NCI-H1694 (cell line): Measurements from ENCODE around the gene ZNF91.
A peak's percentile ranks its signal among the peaks of the same experiment; 100 is the strongest.
"Not testable (repeated sequence)": the region's sequence is repeated elsewhere in the genome, so short reads cannot be mapped to it uniquely, and the experiment has no call there.

Experiments
- DNase-seq: peaks from one replicate; lab custom pipeline; 2025; lab: John Stamatoyannopoulos, UW

ZNF91 gene

GRCh38 chr19:23395041-23395721, at the start of gene ZNF91:
Gene ZNF91 (minus strand): TSS chr19:23395471. CDS start chr19:23395354, 117 bp downstream.
- peak; percentile 96 for DNase-seq

GRCh38 chr19:23440791-23441190, 45.5 kb upstream of the ZNF91 start:
- DNase-seq = no peak

DNA sequence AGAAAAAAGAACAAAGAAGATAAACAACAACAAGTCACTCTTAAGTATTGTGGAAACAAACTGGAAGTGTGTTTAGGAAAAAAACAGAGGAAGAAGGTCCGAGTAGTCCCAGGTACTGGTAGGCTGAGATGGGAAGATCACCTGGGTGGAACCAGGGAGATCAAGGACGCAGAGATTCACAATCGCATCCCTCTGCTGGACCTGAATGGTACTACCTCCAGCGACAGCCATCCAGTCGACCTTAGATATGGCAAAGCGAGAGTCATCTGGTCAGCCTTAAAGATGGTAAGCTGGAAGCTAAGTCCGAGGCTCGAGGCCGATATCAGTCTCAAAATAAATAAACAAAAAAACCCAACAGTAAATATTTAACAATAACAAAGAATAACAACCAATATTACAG, 44.9 kb upstream of the ZNF91 start:
- no peak for DNase-seq

DNA sequence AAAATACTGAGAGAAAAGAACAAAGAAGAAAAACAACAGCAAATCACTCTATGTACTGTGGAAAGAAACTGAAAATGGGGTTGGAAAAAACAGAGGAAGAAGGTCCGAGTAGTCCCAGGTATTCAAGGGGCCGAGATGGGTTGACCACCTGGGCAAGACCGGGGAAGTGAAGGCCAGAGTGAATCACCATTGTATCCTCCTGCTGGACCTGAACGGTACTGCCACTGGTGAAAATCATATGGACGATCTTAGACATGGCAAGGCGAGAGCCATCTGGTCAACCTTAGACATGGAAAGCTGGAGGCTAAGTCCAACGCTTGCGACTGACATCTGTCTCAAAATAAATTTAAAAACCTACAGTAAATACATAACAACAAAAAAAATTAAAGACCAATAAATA, 44.4 kb upstream of the ZNF91 start:
- no peak for DNase-seq

GRCh38 chr19:23437901-23438300, 42.6 kb upstream of the ZNF91 start:
- no peak for DNase-seq

DNA sequence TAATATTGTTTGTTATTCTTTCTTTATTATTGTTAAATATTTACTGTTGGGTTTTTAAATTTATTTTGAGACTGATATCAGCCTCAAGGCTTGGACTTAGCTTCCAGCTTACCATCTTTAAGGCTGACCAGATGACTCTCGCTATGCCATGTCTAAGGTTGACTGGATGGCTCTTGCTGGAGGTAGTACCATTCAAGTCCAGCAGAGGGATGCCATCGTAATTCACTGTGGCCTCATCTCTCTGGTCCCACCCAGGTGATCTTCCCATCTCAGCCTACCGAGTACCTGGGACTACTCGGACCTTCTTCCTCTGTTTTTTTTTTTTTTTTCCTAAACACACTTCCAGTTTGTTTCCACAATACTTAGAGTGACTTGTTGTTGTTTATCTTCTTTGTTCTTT, 41.7 kb upstream of the ZNF91 start:
- DNase-seq = no peak

- DNase-seq = no peak
These were observed 41.0 kb upstream of the ZNF91 start for GRCh38 chr19:23436318-23436717.

DNA sequence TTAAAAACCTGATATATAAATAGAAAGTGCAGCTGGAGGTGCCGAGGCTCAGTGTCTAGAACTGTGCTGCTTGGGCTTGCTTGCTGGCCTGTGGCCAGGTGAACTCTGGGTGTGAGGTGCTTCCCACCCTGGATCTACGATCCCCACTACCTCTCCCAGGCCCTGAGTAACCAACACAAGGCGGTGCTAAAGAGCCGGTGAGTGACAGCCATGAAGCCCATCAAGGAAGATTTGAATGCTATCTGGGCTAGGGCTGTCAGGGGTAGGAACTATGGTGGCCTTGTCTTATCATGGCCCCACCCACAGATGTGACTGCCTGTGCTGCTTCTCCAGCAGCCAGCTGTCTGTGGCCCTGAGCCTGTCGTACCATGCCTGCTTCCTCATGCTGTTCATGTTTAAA, 25.6 kb upstream of the ZNF91 start:
- no peak for DNase-seq

DNA sequence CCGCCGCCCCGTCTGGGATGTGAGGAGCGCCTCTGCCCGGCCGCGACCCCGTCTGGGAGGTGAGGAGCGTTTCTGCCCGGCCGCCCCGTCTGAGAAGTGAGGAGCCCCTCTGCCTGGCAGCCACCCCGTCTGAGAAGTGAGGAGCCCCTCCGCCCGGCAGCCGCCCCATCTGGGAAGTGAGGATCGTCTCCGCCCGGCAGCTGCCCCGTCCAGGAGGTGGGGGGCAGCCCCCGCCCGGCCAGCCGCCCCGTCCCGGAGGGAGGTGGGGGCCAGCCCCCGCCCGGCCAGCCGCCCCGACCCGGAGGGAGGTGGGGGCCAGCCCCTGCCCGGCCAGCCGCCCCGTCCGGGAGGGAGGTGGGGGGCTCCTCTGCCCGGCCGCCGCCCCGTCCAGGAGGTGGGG, 24.0 kb upstream of the ZNF91 start:
- not testable (repeated sequence) for DNase-seq

- DNase-seq = no peak
These were observed 20.4 kb upstream of the ZNF91 start for GRCh38 chr19:23415561-23416191.

- no peak for DNase-seq
These were observed 19.8 kb upstream of the ZNF91 start for GRCh38 chr19:23415034-23415433.

GRCh38 chr19:23410155-23410554, 14.9 kb upstream of the ZNF91 start:
- DNase-seq = no peak

DNA sequence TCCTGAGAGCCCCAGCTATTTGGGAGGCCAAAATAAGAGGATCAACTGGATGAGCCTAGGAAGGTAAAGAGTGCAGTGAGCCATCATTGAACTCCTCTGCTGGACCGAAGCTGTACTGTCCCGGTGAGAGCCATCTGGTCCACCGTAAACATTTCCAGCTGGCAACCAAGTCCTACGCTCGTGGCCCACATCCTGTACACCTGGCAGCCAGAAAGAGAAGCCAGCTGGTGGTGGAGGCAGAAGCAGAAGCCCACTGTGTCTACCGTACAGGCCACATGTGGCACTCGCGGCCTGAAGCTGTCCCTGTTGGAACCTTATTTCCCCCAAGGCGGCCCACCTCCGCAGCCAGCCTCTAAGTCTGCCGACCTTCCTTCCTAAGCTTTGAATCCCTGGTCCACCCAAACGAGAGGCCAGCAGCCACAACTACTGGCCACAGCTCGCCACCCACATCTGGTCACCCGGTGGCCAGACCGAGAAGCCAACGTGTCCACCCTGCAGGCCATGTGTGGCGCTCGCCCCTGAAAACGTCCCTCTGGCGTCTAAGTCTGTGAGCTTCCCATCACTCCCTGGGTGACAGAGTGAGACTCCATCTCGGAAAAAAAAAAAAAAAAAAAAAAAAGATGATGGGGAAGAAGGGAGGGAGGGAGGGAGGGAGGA, 14.2 kb upstream of the ZNF91 start:
- no peak for DNase-seq

DNA sequence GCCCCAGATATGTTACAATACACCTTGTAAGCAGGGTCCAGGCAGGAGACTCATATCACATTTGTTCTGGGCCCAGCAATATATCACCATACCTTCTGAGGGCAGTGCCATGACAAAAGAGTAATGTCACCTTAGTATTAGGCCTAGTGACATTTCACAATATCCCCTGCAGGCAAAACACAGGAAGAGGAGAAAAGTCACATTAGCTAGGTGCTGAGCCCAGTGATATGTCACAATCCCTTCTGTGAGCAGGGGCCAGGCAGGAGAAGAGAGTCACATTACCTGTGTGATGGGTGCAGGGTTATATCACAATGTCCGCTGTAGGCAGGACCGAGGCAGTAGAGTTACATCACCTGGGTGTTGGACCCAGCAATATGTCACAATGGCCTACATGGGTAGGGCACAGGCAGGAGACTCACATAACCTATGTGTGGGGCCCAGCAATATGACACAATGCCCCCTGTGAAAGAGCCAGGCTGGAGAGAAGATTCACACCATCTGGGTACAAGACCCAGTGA, 12.4 kb upstream of the ZNF91 start:
- no peak for DNase-seq

DNA sequence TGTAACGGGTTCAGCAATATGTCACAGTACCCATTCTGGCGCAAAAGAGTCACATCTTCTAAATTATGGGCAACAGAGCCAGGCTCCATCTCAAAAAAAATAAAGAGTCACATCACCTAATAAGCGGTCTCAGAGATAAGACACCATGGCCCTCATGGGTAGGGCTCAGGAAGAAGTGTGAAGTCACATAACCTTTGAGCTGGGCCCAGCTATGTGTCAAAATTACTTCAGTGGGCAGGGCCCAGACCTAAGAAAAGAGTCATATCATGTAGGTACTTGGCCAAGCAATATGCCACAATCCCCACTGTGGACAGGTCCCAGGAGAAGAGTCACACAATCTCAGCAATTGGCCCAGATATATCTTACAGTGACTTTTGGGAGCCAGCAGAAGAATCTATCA, 11.4 kb upstream of the ZNF91 start:
- DNase-seq = no peak

- DNase-seq = no peak
These were observed 10.8 kb upstream of the ZNF91 start for GRCh38 chr19:23406091-23406490.

GRCh38 chr19:23404676-23405075, 9.4 kb upstream of the ZNF91 start:
- DNase-seq = no peak

- DNase-seq = no peak
These were observed 8.5 kb upstream of the ZNF91 start for GRCh38 chr19:23403581-23404324.

- no peak for DNase-seq
These were observed 7.8 kb upstream of the ZNF91 start for GRCh38 chr19:23403052-23403451.

DNA sequence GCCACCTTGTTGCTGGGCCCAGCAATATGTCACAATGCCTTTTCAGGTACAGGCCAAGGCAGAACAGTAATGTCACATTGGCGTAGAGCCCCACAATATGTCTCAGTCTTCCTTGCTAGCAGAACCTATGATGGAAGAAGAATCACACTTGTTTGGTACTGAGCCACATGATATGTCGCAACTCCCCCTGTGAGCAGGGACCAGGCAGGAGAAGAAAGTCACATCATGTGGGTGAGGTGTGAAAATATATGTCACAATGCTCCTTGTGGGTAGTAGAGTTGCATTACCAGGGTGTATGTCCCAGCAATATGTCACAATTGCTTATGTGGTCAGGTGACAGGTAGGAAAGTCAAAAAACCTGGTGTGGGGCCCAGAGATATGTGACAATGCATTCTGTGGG, 7.1 kb upstream of the ZNF91 start:
- no peak for DNase-seq

GRCh38 chr19:23401086-23401610, 5.9 kb upstream of the ZNF91 start:
- DNase-seq = no peak

DNA sequence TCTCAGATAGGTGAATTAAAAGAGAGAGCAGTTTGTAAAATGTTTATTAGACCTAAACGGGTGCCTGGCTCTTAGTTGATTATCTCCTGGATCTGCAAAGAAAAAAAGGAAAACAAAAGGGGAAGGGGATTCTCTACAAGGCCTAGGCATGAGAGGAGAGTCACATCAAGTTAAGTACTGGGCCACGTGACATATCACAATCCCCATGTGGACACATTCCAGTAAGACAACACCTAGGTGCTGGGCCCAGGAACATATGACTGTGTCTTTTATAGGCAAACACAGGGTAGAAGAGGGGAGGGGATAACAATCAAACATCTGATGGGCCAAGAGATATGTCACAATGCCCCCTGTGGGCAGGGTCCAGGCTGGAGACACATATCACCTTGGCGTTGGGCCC, 4.2 kb upstream of the ZNF91 start:
- no peak for DNase-seq
